Hepatocyte (in vitro differentiated cells): ENCODE results near the gene CXCR3. TPM values are rescaled to one million over a fixed set of nuclear protein-coding genes. Genes with fewer than 3 reads are reported as not detected.

Experiments used
- DNase-seq: peaks from one replicate; pipeline ENCODE4 v3.0.0-alpha.2; 2016; ENCODE audit warnings: low spot score
- H2AFZ ChIP-seq: fragments of 200-600 bp; sonication (generic); 2 replicates; pipeline ENCODE4 v1.6.0; 2016; ENCODE audit warnings: antibody characterized with exemption, mild to moderate bottlenecking
- H3K27ac ChIP-seq: fragments of 200-600 bp; sonication (generic); 2 replicates; pipeline ENCODE4 v1.5.1; 2016; ENCODE audit warnings: mild to moderate bottlenecking
- H3K27me3 ChIP-seq: fragments of 200-600 bp; sonication (generic); 2 replicates; pipeline ENCODE4 v1.6.1; 2016
- H3K36me3 ChIP-seq: fragments of 200-600 bp; sonication (generic); replicated peaks from 2 replicates; pipeline ENCODE4 v1.5.1; 2016; ENCODE audit warnings: low read depth; ENCODE audit not compliant: insufficient read depth
- H3K4me1 ChIP-seq: fragments of 200-600 bp; sonication (generic); 2 replicates; pipeline ENCODE4 v1.5.1; 2016; ENCODE audit warnings: mild to moderate bottlenecking, moderate library complexity; ENCODE audit not compliant: insufficient read depth
- H3K4me2 ChIP-seq: fragments of 200-600 bp; sonication (generic); 2 replicates; pipeline ENCODE4 v1.6.0; 2016
- H3K4me3 ChIP-seq: fragments of 200-600 bp; sonication (generic); 2 replicates; pipeline ENCODE4 v1.5.1; 2016; ENCODE audit warnings: mild to moderate bottlenecking
- H3K79me2 ChIP-seq: fragments of 200-600 bp; sonication (generic); 2 replicates; pipeline ENCODE4 v1.6.0; 2017; ENCODE audit warnings: mild to moderate bottlenecking
- H3K9me2 ChIP-seq: fragments of 200-600 bp; sonication (generic); replicated peaks from 2 replicates; pipeline ENCODE4 v1.6.0; 2017; ENCODE audit warnings: mild to moderate bottlenecking; ENCODE audit not compliant: insufficient read depth
- H3K9me3 ChIP-seq: fragments of 200-600 bp; sonication (generic); 2 replicates; pipeline ENCODE4 v1.5.1; 2016; ENCODE audit warnings: low read depth, mild to moderate bottlenecking
- H4K20me1 ChIP-seq: fragments of 200-600 bp; sonication (generic); 2 replicates; pipeline ENCODE4 v1.6.0; 2016; ENCODE audit warnings: mild to moderate bottlenecking; ENCODE audit not compliant: insufficient read depth, poor library complexity, severe bottlenecking
- EZH2 ChIP-seq: fragments of 200-600 bp; sonication (generic); IDR thresholded peaks from 2 replicates; pipeline ENCODE4 v1.6.1; 2016; ENCODE audit warnings: antibody characterized with exemption, mild to moderate bottlenecking, borderline replicate concordance
- EZH2phosphoT487 ChIP-seq: fragments of 200-600 bp; sonication (generic); IDR thresholded peaks from one replicate; pipeline ENCODE4 v1.6.1; 2018; ENCODE audit warnings: antibody characterized with exemption, mild to moderate bottlenecking, low read depth, moderate library complexity; ENCODE audit not compliant: unreplicated experiment, severe bottlenecking
- WGBS: methylation state at CpG from one replicate; pipeline ENCODE4 v1.1.6; 2016; ENCODE audit warnings: low lambda C conversion rate; ENCODE audit errors: missing lambda C conversion rate; 5-methylcytosine and 5-hydroxymethylcytosine counted together
- polyA plus RNA-seq: library from polyadenylated mRNA; unstranded; fragments of >200 nt; fragmentation: Nextera tagmentation; extraction: Ambion mirVana; gene quantifications from 2 replicates; pipeline ENCODE4 v1.2.1, GENCODE V29; 2016
- total RNA-seq: library from RNA; depleted of rRNA; stranded (reverse); fragments of >200 nt; gene quantifications from 2 replicates; pipeline ENCODE4 v1.2.3, GENCODE V29; 2014
- TF ChIP-seq, protein P1 (sequence below): fragments of 200-600 bp; sonication (generic); IDR thresholded peaks from 2 replicates; pipeline ENCODE4 v1.5.1; 2016; ENCODE audit warnings: antibody characterized with exemption, mild to moderate bottlenecking; ENCODE audit not compliant: poor library complexity

Gene CXCR3
- total and polyA plus RNA-seq, 2 experiments from 2014 or later = not detected

DNA sequence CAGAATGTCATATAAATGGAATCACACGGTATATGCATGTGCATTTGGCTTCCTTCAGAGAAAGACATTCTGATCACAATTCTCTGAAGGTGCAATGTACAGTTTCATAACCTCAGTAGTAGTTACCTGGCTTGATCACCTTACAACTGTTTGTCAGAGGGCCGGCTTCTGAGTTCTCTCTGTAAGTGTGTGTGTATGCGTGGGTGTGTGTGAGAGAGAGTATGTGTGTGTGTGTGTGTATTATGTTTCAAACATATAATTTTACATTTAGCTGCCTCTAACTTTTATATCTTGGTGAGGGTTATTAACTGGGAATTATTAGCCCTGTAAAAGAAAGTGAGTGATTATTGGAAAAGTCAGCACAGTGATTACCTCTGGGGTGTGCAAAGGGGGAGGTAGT lies 41.0 kb upstream of the CXCR3 start:
- H3K27me3 ChIP-seq = no peaks in the 10 kb centered on the region
- H3K9me2 ChIP-seq = no peaks in the 10 kb centered on the region
- H3K4me3 ChIP-seq = no peak overlapping the region
- no peak overlapping the region for H3K27ac ChIP-seq
- no peaks in the 10 kb centered on the region for H3K79me2 ChIP-seq
- H4K20me1 ChIP-seq = no peaks in the 10 kb centered on the region
- H2AFZ ChIP-seq = no peak overlapping the region
- no peak for TF ChIP-seq EZH2
- TF ChIP-seq EZH2phosphoT487 = no peak
- TF ChIP-seq, protein P1, sequence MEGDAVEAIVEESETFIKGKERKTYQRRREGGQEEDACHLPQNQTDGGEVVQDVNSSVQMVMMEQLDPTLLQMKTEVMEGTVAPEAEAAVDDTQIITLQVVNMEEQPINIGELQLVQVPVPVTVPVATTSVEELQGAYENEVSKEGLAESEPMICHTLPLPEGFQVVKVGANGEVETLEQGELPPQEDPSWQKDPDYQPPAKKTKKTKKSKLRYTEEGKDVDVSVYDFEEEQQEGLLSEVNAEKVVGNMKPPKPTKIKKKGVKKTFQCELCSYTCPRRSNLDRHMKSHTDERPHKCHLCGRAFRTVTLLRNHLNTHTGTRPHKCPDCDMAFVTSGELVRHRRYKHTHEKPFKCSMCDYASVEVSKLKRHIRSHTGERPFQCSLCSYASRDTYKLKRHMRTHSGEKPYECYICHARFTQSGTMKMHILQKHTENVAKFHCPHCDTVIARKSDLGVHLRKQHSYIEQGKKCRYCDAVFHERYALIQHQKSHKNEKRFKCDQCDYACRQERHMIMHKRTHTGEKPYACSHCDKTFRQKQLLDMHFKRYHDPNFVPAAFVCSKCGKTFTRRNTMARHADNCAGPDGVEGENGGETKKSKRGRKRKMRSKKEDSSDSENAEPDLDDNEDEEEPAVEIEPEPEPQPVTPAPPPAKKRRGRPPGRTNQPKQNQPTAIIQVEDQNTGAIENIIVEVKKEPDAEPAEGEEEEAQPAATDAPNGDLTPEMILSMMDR = no peak
- H3K36me3 ChIP-seq = no peaks in the 10 kb centered on the region
- no peak for DNase-seq
- WGBS = 69% methylated on average over 3 of the region's 3 CpGs
- H3K4me1 ChIP-seq = no peaks in the 10 kb centered on the region
- no peak overlapping the region for H3K4me2 ChIP-seq
- H3K9me3 ChIP-seq = no peaks in the 10 kb centered on the region

DNA sequence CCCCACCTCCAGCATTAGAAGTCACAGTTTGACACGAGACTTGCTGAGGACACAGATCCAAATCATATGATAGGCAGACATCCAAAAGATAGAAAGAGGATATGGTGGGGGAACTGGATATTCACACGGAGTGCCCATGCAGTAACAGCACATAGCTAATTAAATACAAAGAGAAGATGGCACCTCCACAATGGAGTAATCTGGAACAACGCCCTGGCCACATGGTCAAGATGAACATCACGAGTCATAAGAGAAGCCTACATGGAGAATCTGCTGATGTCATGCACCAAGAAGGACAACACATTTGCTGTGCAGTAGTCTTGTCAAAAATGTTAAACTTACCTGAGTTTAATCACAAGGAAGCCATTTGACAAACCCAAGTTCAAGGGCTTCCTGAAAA lies 39.0 kb upstream of the CXCR3 start:
- Histone ChIP-seq H3K27me3 (no peaks in the 10 kb centered on the region), H3K4me2 (no peak overlapping the region), H3K27ac (no peak overlapping the region), H3K36me3 (no peaks in the 10 kb centered on the region), H4K20me1 (no peaks in the 10 kb centered on the region), H3K4me3 (no peak overlapping the region), H3K9me3 (no peaks in the 10 kb centered on the region), H3K79me2 (no peaks in the 10 kb centered on the region), H3K4me1 (no peaks in the 10 kb centered on the region), H2AFZ (no peak overlapping the region), H3K9me2 (no peaks in the 10 kb centered on the region)
- no peak for TF ChIP-seq EZH2phosphoT487
- TF ChIP-seq EZH2 = no peak
- 77% methylated on average over 4 of the region's 4 CpGs for WGBS
- no peak for DNase-seq

DNA sequence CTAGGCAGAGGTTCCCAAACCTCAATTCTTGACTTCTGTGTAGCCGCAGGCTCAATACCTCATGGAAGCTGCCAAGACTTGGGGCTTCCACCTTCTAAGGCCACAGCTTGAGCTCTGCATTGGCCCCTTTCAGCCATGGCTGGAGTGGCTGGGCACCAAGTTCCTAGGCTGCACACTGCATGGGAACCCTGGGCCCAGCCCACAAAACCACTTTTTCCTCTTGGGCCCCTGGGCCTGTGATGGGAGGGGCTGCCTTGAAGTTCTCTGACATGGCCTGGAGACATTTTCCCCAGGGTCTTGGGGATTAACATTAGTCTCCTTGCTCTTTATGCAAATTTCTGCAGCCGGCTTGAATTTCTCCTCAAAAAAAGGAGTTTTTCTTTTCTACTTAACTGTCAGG lies 35.0 kb upstream of the CXCR3 start:
- 90% methylated on average over 2 of the region's 2 CpGs for WGBS
- Histone ChIP-seq H3K9me3 (no peaks in the 10 kb centered on the region), H3K27ac (no peak overlapping the region), H3K4me2 (no peak overlapping the region), H3K36me3 (no peaks in the 10 kb centered on the region), H3K4me1 (no peaks in the 10 kb centered on the region), H3K27me3 (no peaks in the 10 kb centered on the region), H3K79me2 (no peaks in the 10 kb centered on the region), H4K20me1 (no peaks in the 10 kb centered on the region), H2AFZ (no peak overlapping the region), H3K9me2 (no peaks in the 10 kb centered on the region), H3K4me3 (no peak overlapping the region)
- TF ChIP-seq EZH2 = no peak
- no peak for TF ChIP-seq EZH2phosphoT487
- TF ChIP-seq, protein P1 = no peak
- DNase-seq = no peak

DNA sequence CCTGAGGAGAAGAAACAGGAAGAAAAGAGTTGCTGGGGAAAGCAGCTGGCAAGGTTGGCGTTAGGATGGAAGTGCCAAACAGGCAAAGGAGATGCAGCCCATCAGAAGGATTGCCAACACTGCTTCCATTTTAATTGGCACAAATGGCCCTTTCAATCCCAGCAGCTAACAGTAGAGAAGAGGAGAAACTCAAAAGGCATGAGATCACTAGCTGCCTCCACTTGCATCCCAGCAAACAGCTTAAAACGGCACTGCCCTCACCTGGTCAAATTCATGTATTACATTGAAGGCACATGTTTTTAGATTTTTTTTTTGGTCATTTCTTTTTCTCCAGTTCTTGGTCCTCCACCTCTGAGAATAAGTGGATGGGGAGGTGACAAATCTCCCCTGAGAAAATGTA lies 34.1 kb upstream of the CXCR3 start:
- Histone ChIP-seq H3K4me1 (no peaks in the 10 kb centered on the region), H4K20me1 (no peaks in the 10 kb centered on the region), H3K4me3 (no peak overlapping the region), H3K79me2 (no peaks in the 10 kb centered on the region), H3K9me3 (no peaks in the 10 kb centered on the region), H2AFZ (no peak overlapping the region), H3K27ac (no peak overlapping the region), H3K4me2 (no peak overlapping the region), H3K27me3 (no peaks in the 10 kb centered on the region), H3K36me3 (no peaks in the 10 kb centered on the region), H3K9me2 (no peaks in the 10 kb centered on the region)
- TF ChIP-seq, protein P1 = peak; percentile 57
- no peak for TF ChIP-seq EZH2
- no peak for TF ChIP-seq EZH2phosphoT487
- peak; percentile 64 for DNase-seq
- 36% methylated on average over 2 of the region's 2 CpGs for WGBS
